ENCODE results near the gene C1QB. TPM values are rescaled to one million over a fixed set of nuclear protein-coding genes. Genes with fewer than 3 reads are reported as not detected.

C1QB gene
- total and polyA plus RNA-seq, 10 donors, result 225 to 3,817 (median 1,581) TPM

- intact Hi-C loops (cut with DNase I; ENCODE audit: low total_unique reads), result no loop called here
- no peak for DNase-seq
- Histone ChIP-seq H3K27me3 (replicated peaks in 1 of 7) (peaks cover 0 to 100% (median 16%) of the 10 kb centered on the region in 7 donors), H3K36me3 (no peaks in the 10 kb centered on the region), H3K4me3 (no peak overlapping the region), H3K27ac (no peak overlapping the region), H3K9me3 (no peaks in the 10 kb centered on the region), H3K4me1 (no peaks in the 10 kb centered on the region)
- 55 to 73% (median 63%) methylated on average over 2 to 12 of the region's 12 CpGs for WGBS, 5 donors
- TF ChIP-seq POLR2A (IDR thresholded peaks at IDR 0.05) (no peak), POLR2AphosphoS5 (IDR thresholded peaks at IDR 0.05) (no peak), CTCF (IDR thresholded peaks at IDR 0.05 in 8 of 11, conservative IDR thresholded peaks at IDR 0.05 in 3 of 11) (no peak)
Observed at GRCh38 chr1:22613951-22614350, 39.1 kb upstream of the C1QB start.

DNA sequence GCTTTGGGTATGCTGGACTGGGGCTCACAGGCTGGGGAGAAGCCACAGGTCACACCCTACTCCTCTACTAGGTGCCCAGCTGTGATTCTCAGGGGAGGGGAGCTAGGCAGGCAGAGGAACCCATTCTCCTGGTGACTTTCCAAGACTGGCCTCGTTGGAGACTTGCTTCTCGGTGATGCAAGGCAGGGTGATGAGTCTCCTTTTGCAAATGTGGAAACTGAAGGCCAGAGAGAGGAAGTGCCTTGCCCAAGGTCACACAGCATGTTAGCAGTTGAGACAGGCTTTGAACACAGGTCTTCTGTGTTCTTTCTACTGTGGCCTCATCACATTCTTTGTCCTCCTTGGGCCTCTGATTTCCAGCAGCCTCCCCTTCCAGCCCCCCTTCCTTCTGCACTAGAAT is 37.1 kb upstream of the C1QB start:
- H3K36me3 ChIP-seq, result no peaks in the 10 kb centered on the region
- no peak for DNase-seq
- 32 to 68% (median 53%) methylated on average over 2 of the region's 2 CpGs for WGBS, 5 donors
- H3K4me3 ChIP-seq, result no peak overlapping the region
- peaks cover 0 to 100% (median 19%) of the 10 kb centered on the region in 7 donors for H3K27me3 ChIP-seq (replicated peaks in 1 of 7)
- H3K9me3 ChIP-seq, result no peaks in the 10 kb centered on the region
- no peak for TF ChIP-seq CTCF (IDR thresholded peaks at IDR 0.05 in 8 of 11, conservative IDR thresholded peaks at IDR 0.05 in 3 of 11)
- no peak for TF ChIP-seq POLR2A (IDR thresholded peaks at IDR 0.05)
- no peak for TF ChIP-seq POLR2AphosphoS5 (IDR thresholded peaks at IDR 0.05)
- no peaks in the 10 kb centered on the region for H3K4me1 ChIP-seq
- intact Hi-C loops (cut with DNase I; ENCODE audit: low total_unique reads), result no loop called here
- no peak overlapping the region for H3K27ac ChIP-seq

DNA sequence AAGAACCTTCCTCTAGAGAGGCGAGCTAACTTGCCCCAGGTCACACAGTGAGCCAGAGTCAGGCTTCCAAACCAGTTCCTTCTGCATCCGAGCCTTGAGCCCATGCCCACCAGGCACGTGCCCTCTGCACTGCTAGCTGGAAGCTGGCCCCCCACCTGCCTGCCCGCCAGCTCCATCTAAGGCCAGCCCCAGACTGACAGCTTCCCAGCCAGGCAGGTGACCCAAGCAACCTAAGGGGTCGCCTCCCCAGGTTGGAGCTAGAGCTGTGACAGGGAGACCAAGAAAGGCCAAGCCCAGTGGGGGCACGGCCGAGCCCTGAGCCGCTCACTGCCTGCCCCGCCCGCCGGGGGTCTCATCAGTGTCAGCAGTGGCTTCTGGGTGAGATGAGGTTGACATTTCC is 36.5 kb upstream of the C1QB start:
- Histone ChIP-seq H3K4me3 (no peak overlapping the region), H3K27ac (no peak overlapping the region), H3K27me3 (replicated peaks in 1 of 7) (peaks cover 0 to 100% (median 19%) of the 10 kb centered on the region in 7 donors), H3K9me3 (no peaks in the 10 kb centered on the region), H3K4me1 (no peaks in the 10 kb centered on the region), H3K36me3 (no peaks in the 10 kb centered on the region)
- 45 to 60% (median 50%) methylated on average over 2 to 11 of the region's 11 CpGs for WGBS, 5 donors
- no peak for TF ChIP-seq POLR2AphosphoS5 (IDR thresholded peaks at IDR 0.05)
- TF ChIP-seq POLR2A (IDR thresholded peaks at IDR 0.05), result no peak
- no peak for TF ChIP-seq CTCF (IDR thresholded peaks at IDR 0.05 in 8 of 11, conservative IDR thresholded peaks at IDR 0.05 in 3 of 11)
- no peak for DNase-seq
- intact Hi-C loops (cut with DNase I; ENCODE audit: low total_unique reads), result no loop called here

GRCh38 chr1:22618056-22618455 is 35.0 kb upstream of the C1QB start:
- intact Hi-C loops (cut with DNase I; ENCODE audit: low total_unique reads), result no loop called here
- H3K36me3 ChIP-seq, result no peaks in the 10 kb centered on the region
- TF ChIP-seq POLR2A (IDR thresholded peaks at IDR 0.05) (no peak), POLR2AphosphoS5 (IDR thresholded peaks at IDR 0.05) (no peak), CTCF (IDR thresholded peaks at IDR 0.05 in 8 of 11, conservative IDR thresholded peaks at IDR 0.05 in 3 of 11) (no peak)
- no peaks in the 10 kb centered on the region for H3K9me3 ChIP-seq
- peaks cover 0 to 98% (median 19%) of the 10 kb centered on the region in 7 donors for H3K27me3 ChIP-seq (replicated peaks in 1 of 7)
- H3K4me3 ChIP-seq, result no peak overlapping the region
- DNase-seq, result no peak
- no peak overlapping the region for H3K27ac ChIP-seq
- WGBS, 5 donors, result 48 to 56% (median 51%) methylated on average over 16 of the region's 16 CpGs
- H3K4me1 ChIP-seq, result no peaks in the 10 kb centered on the region
